Mesenchymal stem cell (in vitro differentiated cells and primary cell): ENCODE data around the gene SLC35F4.
"Not testable (repeated sequence)": the region's sequence is repeated elsewhere in the genome, so short reads cannot be mapped to it uniquely, and the experiment has no call there.

Source experiments
- DNase-seq: peaks from one replicate; pipeline ENCODE4 v3.0.0-alpha.2; 2013
- H2AFZ ChIP-seq: one replicate; pipeline ENCODE4 v1.6.1; 2013; ENCODE audit warnings: low read depth, mild to moderate bottlenecking, control low read depth, inconsistent platforms, low read length, moderate library complexity
- H2AK5ac ChIP-seq: 2 replicates; pipeline ENCODE4 v1.6.1; 2013; ENCODE audit warnings: low read length, moderate library complexity, mild to moderate bottlenecking, inconsistent platforms; ENCODE audit not compliant: severe bottlenecking
- H2BK120ac ChIP-seq: one replicate; pipeline ENCODE4 v1.6.1; 2013; ENCODE audit warnings: low read depth, mild to moderate bottlenecking, inconsistent platforms, low read length, moderate library complexity
- H2BK12ac ChIP-seq, 2 experiments: one replicate each; pipeline ENCODE4 v1.6.1; 2013; ENCODE audit warnings: inconsistent platforms in 2 of 2, low read length in 2 of 2, mild to moderate bottlenecking in 2 of 2, moderate library complexity in 2 of 2, control low read depth in 1 of 2
- H2BK15ac ChIP-seq: one replicate; pipeline ENCODE4 v1.6.1; 2013; ENCODE audit warnings: mild to moderate bottlenecking, low read depth, inconsistent platforms; ENCODE audit not compliant: poor library complexity, severe bottlenecking
- H2BK5ac ChIP-seq: 2 replicates; pipeline ENCODE4 v1.6.1; 2013; ENCODE audit warnings: low read depth, mild to moderate bottlenecking, low read length, control low read depth, inconsistent platforms; ENCODE audit not compliant: poor library complexity, severe bottlenecking
- H3K14ac ChIP-seq, 2 experiments: one replicate each; pipeline ENCODE4 v1.6.1; 2013; ENCODE audit warnings: inconsistent platforms in 2 of 2, low read length in 2 of 2, control low read depth in 1 of 2, mild to moderate bottlenecking in 1 of 2, moderate library complexity in 1 of 2
- H3K18ac ChIP-seq, 2 experiments: one replicate each; pipeline ENCODE4 v1.6.1; 2013; ENCODE audit warnings: inconsistent platforms in 2 of 2, low read length in 2 of 2, control low read depth in 1 of 2, low read depth in 1 of 2, mild to moderate bottlenecking in 1 of 2
- H3K23ac ChIP-seq, 2 experiments: one replicate each; pipeline ENCODE4 v1.6.1; 2013; ENCODE audit warnings: inconsistent platforms in 2 of 2, low read length in 2 of 2, mild to moderate bottlenecking in 2 of 2, moderate library complexity in 2 of 2, control low read depth in 1 of 2
- H3K27ac ChIP-seq: 2 replicates; pipeline ENCODE4 v1.5.1; 2013; ENCODE audit warnings: mild to moderate bottlenecking, moderate library complexity, low read length, control low read depth, inconsistent platforms; ENCODE audit not compliant: poor library complexity, severe bottlenecking
- H3K27me3 ChIP-seq, 2 experiments: 2 replicates each; pipeline versions ENCODE4 v1.6.1 to v1.7.0; 2013; ENCODE audit warnings: low read length in 2 of 2, mild to moderate bottlenecking in 2 of 2, moderate library complexity in 2 of 2, control low read depth in 1 of 2, inconsistent platforms in 1 of 2; ENCODE audit not compliant: control insufficient read depth in 1 of 2, insufficient read depth in 1 of 2
- H3K36me3 ChIP-seq, 2 experiments: 2 replicates each; pipeline versions ENCODE4 v1.6.1 to v1.7.0; 2013; ENCODE audit warnings: low read length in 2 of 2, control low read depth in 1 of 2, inconsistent platforms in 1 of 2, low read depth in 1 of 2, mild to moderate bottlenecking in 1 of 2; ENCODE audit not compliant: insufficient read depth in 2 of 2, control insufficient read depth in 1 of 2
- H3K4ac ChIP-seq, 2 experiments: one replicate each; pipeline ENCODE4 v1.6.1; 2013; ENCODE audit warnings: inconsistent platforms in 2 of 2, low read length in 2 of 2, mild to moderate bottlenecking in 2 of 2, moderate library complexity in 2 of 2, control low read depth in 1 of 2, low read depth in 1 of 2
- H3K4me1 ChIP-seq: 2 replicates; pipeline ENCODE4 v1.6.1; 2013; ENCODE audit warnings: low read depth, low read length, control low read depth; ENCODE audit not compliant: control insufficient read depth, insufficient read depth
- H3K4me2 ChIP-seq: 2 replicates; pipeline ENCODE4 v1.6.1; 2013; ENCODE audit warnings: low read length, mild to moderate bottlenecking, inconsistent platforms; ENCODE audit not compliant: poor library complexity, severe bottlenecking
- H3K4me3 ChIP-seq, 2 experiments: 2 replicates each; pipeline versions ENCODE4 v1.5.1 to v1.7.0; 2013; ENCODE audit warnings: low read length in 2 of 2, mild to moderate bottlenecking in 2 of 2, control low read depth in 1 of 2, low read depth in 1 of 2; ENCODE audit not compliant: insufficient read depth in 1 of 2
- H3K79me1 ChIP-seq: replicated peaks from 2 replicates; pipeline ENCODE4 v1.6.1; 2013; ENCODE audit warnings: mild to moderate bottlenecking, control low read depth, low read length, inconsistent platforms; ENCODE audit not compliant: poor library complexity, severe bottlenecking
- H3K9ac ChIP-seq: 2 replicates; pipeline ENCODE4 v1.7.0; 2013; ENCODE audit warnings: mild to moderate bottlenecking, low read length, moderate library complexity
- H3K9me3 ChIP-seq: 2 replicates; pipeline ENCODE4 v1.7.0; 2013; ENCODE audit warnings: mild to moderate bottlenecking, low read length; ENCODE audit not compliant: control insufficient read depth
- H4K8ac ChIP-seq: one replicate; pipeline ENCODE4 v1.6.1; 2013; ENCODE audit warnings: inconsistent platforms, mild to moderate bottlenecking, low read length, moderate library complexity
- H4K91ac ChIP-seq: one replicate; pipeline ENCODE4 v1.6.1; 2013; ENCODE audit warnings: mild to moderate bottlenecking, low read length, inconsistent platforms
- WGBS: methylation state at CpG from one replicate; pipeline ENCODE4 v1.1.7; 2013; ENCODE audit warnings: mixed read lengths; 5-methylcytosine and 5-hydroxymethylcytosine counted together

SLC35F4 gene

DNA sequence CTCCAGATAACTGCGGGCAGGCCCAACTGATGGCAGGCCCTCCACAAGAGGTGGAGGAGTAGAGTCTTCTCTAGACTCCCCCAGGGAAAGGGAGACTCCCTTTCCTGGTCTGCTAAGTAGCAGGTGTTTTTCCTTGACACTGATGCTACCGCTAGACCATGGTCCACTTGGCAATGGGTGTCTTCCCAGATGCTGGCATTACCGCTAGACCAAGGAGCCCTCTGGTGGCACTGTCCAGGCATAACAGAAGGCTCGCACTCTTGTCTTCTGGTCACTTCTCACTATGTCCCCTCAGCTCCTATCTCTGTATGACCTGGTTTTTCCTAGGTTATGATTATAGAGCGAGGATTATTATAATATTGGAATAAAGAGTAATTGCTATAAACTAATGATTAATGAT is 156.8 kb downstream of the SLC35F4 start:
- not testable (repeated sequence) for H2BK12ac ChIP-seq, DNase-seq, H3K4ac ChIP-seq, H3K36me3 ChIP-seq, H2AFZ ChIP-seq, H3K4me3 ChIP-seq, H2BK5ac ChIP-seq, H4K8ac ChIP-seq, H3K27me3 ChIP-seq, H4K91ac ChIP-seq, H3K9ac ChIP-seq, H2BK15ac ChIP-seq, H2BK120ac ChIP-seq, H3K18ac ChIP-seq, H3K4me1 ChIP-seq, H3K4me2 ChIP-seq, H3K79me1 ChIP-seq, H3K14ac ChIP-seq, H2AK5ac ChIP-seq, H3K23ac ChIP-seq, H3K9me3 ChIP-seq, H3K27ac ChIP-seq
- 100% methylated on average over 2 of the region's 5 CpGs for WGBS

- H3K27me3 ChIP-seq, result no peaks in the 10 kb centered on the region
- H2BK15ac ChIP-seq, result no peak overlapping the region
- H3K9ac ChIP-seq, result no peak overlapping the region
- H2AK5ac ChIP-seq, result no peak overlapping the region
- no peaks in the 10 kb centered on the region for H3K36me3 ChIP-seq
- no peaks in the 10 kb centered on the region for H3K4me1 ChIP-seq
- no peak overlapping the region for H4K8ac ChIP-seq
- no peak overlapping the region for H3K4me2 ChIP-seq
- no peak for DNase-seq
- H3K4me3 ChIP-seq, result no peak overlapping the region
- H2BK5ac ChIP-seq, result no peak overlapping the region
- no peak overlapping the region for H2AFZ ChIP-seq
- no peak overlapping the region for H3K4ac ChIP-seq
- H3K9me3 ChIP-seq, result peaks cover 6% of the 10 kb centered on the region
- H3K14ac ChIP-seq, result no peak overlapping the region
- no peak overlapping the region for H3K27ac ChIP-seq
- H2BK120ac ChIP-seq, result no peak overlapping the region
- H3K79me1 ChIP-seq, result no peaks in the 10 kb centered on the region
- no peak overlapping the region for H3K18ac ChIP-seq
- WGBS, result 30% methylated on average over 2 of the region's 5 CpGs
- H4K91ac ChIP-seq, result no peak overlapping the region
- H2BK12ac ChIP-seq, result no peak overlapping the region
- H3K23ac ChIP-seq, result no peak overlapping the region
Measured at GRCh38 chr14:57707219-57707618, 158.7 kb downstream of the SLC35F4 start.

DNA sequence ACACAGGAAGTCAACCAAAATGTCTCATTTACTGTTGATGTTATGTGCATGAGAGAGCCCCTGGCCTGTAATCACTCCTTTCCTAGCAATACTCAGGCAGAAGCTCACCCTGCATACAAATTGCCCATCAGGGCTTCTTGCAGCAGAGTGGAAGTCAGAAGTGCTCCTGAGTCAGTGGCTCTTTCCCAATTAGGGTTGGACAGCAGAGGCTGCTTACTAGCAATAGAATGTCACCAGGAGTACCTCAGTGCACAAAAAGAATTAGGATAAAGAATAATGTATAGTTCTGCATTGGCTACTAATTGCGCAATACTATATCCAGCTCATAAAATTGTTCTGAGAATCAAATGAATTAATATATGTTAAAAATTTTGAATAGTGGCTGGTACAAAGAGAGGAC is 161.1 kb downstream of the SLC35F4 start:
- H3K27me3 ChIP-seq, result no peaks in the 10 kb centered on the region
- no peak overlapping the region for H2BK12ac ChIP-seq
- no peak overlapping the region for H4K91ac ChIP-seq
- H3K14ac ChIP-seq, result no peak overlapping the region
- peaks cover 1% of the 10 kb centered on the region for H3K9me3 ChIP-seq
- no peak overlapping the region for H3K4ac ChIP-seq
- no peak overlapping the region for H3K4me3 ChIP-seq
- DNase-seq, result no peak
- no peak overlapping the region for H2BK15ac ChIP-seq
- no peaks in the 10 kb centered on the region for H3K4me1 ChIP-seq
- no peak overlapping the region for H2BK120ac ChIP-seq
- H2AFZ ChIP-seq, result no peak overlapping the region
- H2BK5ac ChIP-seq, result no peak overlapping the region
- H4K8ac ChIP-seq, result no peak overlapping the region
- H3K36me3 ChIP-seq, result no peaks in the 10 kb centered on the region
- no peak overlapping the region for H3K23ac ChIP-seq
- H3K9ac ChIP-seq, result no peak overlapping the region
- no CpG with 5 or more reads among the region's 1 CpG for WGBS
- H3K4me2 ChIP-seq, result no peak overlapping the region
- no peak overlapping the region for H2AK5ac ChIP-seq
- no peak overlapping the region for H3K27ac ChIP-seq
- no peak overlapping the region for H3K18ac ChIP-seq
- H3K79me1 ChIP-seq, result no peaks in the 10 kb centered on the region

- no CpG with 5 or more reads among the region's 3 CpGs for WGBS
- H3K27ac ChIP-seq, result no peak overlapping the region
Measured at GRCh38 chr14:57699947-57700346, 165.9 kb downstream of the SLC35F4 start.

More at GRCh38 chr14:57699947-57700346, 165.9 kb downstream of the SLC35F4 start:
- H3K14ac ChIP-seq, result no peak overlapping the region
- H3K4me2 ChIP-seq, result no peak overlapping the region
- no peaks in the 10 kb centered on the region for H3K79me1 ChIP-seq
- no peak overlapping the region for H3K9ac ChIP-seq
- no peak overlapping the region for H2BK5ac ChIP-seq
- no peaks in the 10 kb centered on the region for H3K9me3 ChIP-seq
- H2BK15ac ChIP-seq, result no peak overlapping the region
- no peak overlapping the region for H3K4me3 ChIP-seq
- no peak overlapping the region for H2AFZ ChIP-seq
- no peak for DNase-seq
- no peaks in the 10 kb centered on the region for H3K36me3 ChIP-seq
- H2AK5ac ChIP-seq, result no peak overlapping the region
- no peak overlapping the region for H2BK12ac ChIP-seq
- no peaks in the 10 kb centered on the region for H3K4me1 ChIP-seq
- no peak overlapping the region for H3K18ac ChIP-seq
- H3K4ac ChIP-seq, result no peak overlapping the region
- H4K91ac ChIP-seq, result no peak overlapping the region
- no peaks in the 10 kb centered on the region for H3K27me3 ChIP-seq
- H2BK120ac ChIP-seq, result no peak overlapping the region
- H3K23ac ChIP-seq, result no peak overlapping the region
- H4K8ac ChIP-seq, result no peak overlapping the region
